ENCODE measurements around the gene MC5R.
"Not testable (repeated sequence)": the region's sequence is repeated elsewhere in the genome, so short reads cannot be mapped to it uniquely, and the experiment has no call there.

DNA sequence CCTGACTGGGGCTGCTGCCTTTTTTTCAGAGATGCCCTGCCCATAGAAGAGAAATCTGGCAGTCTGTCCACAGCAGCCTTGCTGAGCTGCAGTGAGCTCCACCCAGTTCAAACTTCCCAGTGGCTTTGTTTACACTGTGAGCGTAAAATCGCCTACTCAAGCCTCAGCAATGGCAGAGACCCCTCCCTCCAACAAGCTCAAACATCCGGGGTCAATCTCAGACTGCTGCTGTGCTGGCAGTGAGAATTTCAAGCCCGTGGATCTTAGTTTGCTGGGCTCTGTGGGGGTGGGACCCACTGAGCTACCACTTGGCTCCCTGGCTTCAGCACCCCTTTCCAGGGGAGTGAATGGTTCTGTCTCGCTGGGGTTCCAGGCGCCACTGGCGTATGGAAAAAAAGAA, 38.9 kb downstream of the MC5R start:
- TF ChIP-seq POLR2AphosphoS5 (IDR thresholded peaks at IDR 0.05; ENCODE audit: low read depth, low read length); TAF1 (IDR thresholded peaks at IDR 0.05; ENCODE audit: borderline replicate concordance, low read depth, low read length): not testable (repeated sequence)

Measured in GM12892 (cell line).